GF-D8 (cell line): Measurements from ENCODE around the gene PRR5.

Experiments
- DNase-seq: peaks from one replicate; lab custom pipeline; 2025; lab: John Stamatoyannopoulos, UW

PRR5 gene

DNA sequence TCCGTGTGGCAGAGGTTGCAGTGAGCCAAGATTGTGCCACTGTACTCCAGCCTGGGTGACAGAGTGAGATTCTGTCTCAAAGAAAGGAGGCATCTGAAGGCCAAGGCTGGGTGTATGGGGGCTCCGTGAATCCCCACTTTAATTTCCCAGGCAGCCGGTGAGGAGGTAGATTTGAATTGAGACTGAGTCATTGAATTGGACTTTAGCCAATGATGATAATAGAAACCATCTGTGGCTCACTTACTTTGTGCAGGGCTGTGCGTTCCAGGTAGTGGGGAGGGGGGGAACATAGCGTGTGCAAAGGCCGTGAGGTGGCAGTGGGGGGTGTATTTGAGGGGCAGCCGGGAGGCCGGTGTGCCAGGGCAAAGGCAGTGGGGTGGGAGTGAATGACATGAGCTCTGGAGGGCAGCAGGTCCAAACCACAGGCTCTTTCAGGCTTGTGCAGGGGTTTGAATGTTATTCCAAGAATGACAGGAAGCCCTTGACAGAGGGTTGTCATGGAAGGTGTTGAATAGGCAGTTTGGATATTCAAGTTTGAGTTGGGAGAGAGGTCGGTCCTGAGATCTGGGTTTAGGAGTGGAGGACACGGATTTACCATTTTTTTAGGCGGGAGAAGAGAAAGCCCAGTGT is 56.5 kb downstream of the PRR5 start:
- DNase-seq, result no peak

DNA sequence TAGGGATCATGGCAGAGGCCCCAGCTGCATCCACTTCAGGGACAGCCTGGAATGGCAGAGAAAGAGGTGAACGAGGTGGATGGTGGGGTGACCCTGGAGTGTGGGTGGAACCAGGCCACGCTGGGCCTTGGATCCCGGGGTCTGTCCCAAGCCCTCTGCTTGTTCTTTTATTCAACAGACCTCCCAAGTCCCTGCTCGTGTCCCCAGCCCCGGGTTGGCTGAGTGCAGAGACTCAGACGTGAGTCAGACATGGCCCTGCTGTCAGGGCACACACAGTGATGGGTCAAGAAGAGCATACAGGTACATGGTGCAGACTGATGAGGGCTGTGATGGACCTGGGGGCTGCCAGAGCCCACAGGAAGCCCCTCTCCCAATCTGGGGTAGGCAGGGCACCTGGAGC is 57.0 kb downstream of the PRR5 start:
- DNase-seq, result no peak

DNA sequence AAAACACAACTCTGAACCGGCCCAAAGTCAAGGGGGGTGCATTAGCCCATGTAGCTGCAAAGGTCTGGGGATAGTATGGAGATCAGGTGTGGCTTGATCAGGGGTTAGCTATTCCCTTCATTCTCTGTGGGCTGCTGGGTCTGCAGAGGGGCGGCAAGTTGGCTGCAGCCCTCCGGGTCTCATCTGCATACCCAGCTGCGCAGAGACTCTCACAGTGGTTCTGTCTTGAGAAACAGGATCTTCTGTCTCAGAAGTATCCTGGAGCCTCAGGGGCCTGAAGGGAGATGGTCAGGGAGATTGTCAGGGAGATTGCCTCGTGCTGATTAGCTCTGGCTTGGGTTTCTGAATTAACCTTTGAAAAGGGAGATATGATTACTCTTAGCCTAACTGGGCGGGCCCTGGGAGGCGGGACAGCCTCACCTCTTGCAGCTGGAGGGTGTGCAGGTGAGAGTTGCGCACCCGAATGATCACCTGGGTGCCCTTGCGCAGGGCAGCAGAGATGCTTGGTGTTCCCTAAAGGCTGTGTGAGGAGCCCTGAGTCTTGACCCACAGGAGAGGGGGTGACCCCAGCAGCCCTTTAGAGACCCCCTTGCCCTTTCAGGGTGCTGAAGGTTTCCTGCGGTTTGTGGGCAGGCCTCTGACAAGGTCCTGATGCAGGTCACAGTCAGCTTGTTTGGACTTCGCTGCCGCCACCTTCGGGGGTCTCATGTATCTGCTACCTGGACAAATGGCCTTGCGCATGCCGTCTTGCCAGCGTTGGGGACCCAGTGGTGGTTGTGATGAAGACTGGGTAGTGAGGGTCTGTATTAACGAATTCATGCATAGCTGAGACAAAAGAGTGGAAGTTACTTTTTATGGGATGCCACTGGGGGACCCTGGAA is 57.7 kb downstream of the PRR5 start:
- DNase-seq, result no peak

DNA sequence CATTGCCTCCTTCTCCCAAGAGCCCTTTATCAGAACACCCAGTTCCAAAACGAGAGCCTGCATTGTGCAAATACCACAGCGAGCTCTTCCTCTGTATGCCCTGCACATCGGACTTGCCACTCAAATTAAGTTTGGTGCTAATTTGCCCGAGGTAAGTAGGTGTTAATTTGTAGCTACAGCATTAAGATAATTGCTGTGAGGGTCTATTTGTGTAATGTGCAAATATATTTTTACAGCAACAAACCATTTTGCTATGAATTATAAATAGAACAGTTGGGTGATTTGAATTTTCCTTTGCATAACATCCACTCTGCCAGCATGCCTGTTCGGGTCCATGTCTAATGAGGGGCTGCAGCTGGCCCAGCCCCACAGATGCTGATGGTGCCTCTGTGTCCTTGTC is 58.5 kb downstream of the PRR5 start:
- DNase-seq, result no peak

DNA sequence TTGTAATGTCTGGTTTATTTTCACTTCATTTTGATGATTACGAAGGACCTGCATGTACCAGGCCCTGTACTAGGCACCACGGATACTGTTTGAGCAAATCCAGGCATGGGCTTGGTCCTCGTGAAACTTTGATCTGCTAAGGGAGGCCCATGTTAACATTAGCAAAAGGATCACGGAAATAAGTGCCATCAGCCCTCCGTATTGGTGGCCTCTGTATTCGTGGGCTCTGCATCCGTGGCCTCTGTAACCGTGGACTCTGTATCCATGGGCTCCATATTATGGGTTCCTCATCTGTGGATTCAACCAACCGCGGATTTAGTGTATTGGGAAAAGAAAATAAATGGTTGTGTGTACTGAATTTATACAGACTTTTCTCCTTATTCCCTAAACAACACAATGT is 59.0 kb downstream of the PRR5 start:
- no peak for DNase-seq

DNA sequence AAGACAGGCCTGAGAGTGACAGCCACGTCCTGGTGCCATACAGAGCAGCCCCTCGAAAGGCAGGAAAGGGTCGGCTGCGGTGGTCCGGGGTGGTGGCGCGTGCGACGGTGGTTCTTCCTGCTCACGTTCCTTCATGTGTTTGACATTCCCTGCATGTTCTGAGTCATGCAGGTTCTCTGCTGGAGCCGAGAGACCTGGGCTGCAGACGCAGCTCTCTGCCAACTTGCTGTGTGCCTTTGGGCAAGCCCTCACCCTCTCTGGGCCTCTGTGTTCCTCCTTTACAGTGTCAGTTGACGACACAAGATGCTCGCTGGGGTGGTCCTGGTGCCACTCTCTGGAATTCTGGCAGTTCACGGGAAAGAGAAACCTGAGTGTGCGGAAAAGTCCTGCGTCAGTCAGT is 62.4 kb downstream of the PRR5 start:
- no peak for DNase-seq

DNA sequence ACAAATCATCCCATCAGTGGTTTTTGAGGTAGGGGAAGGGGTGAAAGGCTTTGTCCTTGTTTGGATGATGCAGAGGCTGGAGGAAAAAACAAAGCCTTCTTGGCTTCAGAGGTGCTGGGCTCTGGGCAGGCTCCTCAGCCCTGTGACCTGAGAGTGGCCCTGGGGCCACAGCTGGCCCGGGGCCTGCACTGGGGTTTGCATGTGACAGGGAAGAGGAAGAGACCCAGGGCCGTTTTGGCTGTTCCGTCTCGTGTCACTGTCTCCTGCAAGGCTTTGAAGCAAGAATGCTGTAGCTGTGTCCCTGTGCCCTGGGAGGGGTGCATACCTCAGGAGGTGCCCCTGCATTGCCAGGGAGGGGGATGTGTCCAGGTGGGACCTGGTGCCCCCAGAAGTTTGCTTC is 63.0 kb downstream of the PRR5 start:
- DNase-seq, result no peak

DNA sequence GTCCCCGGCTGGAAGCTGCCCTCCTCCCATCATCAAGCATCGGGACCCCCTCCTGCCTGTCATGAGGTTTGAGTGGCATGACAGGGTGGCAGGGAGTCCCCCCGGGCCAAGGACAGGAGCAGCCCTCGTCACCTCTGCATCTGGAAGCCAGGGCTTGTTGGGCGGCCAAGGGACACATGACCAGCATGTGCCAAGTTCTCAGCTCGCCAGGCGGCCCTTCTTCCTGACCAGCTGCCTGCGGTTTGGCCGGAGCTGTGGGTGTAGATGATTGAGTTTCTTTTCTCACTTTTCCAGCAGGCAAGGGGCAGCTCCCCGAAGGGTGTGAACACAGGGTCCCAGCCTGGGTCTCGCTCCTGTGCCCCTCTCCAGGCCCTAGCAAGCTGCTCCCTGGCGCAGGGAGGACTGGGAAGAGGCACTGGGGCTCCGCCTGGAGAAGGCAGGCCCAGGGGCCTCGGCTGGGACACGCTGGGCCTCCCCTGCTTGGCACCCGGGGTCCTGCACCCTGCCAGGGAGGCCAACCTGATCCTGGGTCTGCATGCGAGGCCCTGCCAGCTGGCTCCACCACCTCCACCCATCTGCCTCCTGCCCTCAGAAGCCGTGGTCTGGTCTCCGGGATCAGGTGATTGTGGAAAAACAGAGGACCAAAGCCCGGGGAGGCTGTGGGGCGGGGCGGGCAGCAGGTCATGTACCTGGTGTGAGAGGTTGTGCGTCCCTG is 63.7 kb downstream of the PRR5 start:
- no peak for DNase-seq

DNA sequence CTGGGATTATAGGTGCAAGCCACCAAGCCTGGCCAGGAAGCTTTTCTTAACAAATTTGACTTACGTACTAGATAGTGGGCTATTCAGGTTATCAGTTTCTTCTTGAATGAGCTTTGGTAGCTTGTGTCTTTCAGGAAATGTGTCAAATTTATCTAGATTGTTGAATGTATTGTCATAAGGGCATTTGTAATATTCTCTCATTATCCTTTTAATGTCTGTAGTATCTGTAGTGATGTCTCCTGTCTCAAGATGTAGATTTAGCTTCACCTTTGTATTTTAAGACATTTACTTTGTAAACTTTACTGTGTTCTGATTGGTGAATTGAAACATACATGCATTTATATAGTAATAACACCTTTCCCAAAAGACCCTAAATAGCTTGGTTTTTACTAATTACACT is 71.1 kb downstream of the PRR5 start:
- DNase-seq, result no peak

DNA sequence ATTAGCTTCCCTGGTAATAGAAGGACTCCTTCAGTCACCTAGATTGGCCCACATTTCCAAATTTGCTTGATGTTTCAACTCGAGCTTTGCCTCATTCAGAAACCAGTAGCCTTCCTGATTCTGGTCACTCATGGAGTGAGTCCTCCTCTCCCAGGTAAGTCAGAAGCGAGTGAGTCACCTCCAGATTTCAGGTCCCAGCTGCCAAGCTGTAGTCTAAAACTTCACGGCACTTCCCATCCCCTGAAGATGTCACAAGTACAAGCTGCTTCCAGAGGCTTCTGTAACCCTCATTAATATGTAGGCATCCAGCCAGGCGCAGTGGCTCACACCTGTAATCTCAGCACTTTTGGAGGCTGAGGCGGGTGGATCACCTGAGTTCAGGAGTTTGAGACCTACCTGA is 73.9 kb downstream of the PRR5 start:
- DNase-seq, result no peak

DNA sequence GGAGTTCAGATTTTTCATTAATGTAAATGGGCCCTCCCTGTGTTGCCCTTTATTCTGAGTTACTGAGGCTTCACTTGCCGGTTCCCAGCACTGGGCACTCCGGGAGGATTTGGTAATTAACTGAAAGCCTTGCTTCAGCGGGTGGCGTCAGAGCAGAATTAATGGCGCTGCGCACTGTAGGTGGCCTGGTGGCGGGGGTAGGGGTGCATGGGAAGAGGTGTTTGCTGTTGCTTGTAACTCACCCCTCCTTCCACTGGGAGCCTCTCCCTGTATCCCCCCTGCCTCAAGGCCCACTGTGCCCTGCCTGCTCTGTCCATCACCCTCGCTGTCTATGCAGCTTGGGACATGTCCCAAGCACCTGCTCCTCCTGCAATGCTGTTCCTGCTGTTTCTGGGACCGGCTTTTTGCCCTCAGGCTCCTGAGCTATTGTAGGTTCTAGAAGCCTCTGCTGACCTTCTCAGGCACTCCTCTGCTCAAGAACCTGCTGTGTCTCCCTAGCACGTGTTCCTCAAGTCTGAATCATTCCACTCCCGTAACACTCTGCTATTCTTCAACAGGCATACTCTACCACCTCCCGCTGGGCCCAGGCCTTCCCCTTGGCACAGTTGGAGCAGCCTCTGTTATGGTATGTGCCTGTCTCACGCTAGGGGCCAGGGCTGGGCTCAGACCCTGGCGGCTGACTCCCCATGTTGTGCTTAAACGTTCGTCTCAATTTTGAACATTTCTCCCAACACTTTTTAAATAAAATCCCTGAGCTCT is 74.8 kb downstream of the PRR5 start:
- no peak for DNase-seq

DNA sequence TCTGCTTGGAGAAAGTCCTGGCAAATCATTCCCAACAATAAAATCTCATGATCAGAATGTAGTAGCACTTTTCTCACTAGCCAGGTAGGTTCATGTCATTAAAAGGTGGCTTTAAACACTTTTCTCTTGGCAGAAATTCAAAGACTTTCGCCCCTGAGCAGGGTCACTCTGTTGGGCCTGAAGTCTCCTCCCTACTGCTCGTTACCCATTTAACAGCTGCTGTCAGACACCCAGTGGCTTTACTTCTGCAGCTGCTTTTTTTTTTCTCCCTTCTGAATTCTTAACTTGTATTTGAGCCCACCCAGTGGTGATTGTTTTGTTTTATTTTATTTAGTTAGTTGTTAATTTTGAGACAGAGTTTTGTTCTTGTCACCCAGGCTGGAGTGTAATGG is 75.4 kb downstream of the PRR5 start:
- no peak for DNase-seq

DNA sequence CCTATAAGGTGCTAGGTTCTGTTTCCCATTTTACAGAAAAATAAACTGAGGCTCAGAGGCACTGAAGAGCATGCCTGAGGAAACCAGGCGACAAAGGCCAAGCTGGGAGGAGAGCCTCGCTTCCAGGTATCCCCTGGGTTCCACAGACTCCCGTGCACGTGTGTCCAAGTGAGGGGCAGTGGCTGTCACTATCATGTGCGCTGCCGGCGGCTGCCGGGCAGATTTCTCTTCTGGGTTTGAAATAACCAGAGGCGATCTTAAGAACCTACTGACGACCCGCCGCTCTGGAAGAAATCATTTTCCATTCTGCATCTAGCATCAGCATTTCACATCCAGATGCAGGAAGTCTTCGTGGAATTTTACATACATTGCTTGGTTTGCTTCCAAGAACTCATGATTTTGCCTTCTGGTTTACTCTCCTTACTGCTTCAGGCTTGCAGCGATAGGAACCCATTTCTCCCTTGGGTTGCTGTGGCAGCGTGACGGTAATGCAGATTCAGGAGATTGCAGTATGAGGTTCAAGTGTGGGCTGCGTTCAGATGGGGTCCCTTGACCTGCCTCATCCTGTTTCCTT is 79.0 kb downstream of the PRR5 start:
- DNase-seq, result no peak

DNA sequence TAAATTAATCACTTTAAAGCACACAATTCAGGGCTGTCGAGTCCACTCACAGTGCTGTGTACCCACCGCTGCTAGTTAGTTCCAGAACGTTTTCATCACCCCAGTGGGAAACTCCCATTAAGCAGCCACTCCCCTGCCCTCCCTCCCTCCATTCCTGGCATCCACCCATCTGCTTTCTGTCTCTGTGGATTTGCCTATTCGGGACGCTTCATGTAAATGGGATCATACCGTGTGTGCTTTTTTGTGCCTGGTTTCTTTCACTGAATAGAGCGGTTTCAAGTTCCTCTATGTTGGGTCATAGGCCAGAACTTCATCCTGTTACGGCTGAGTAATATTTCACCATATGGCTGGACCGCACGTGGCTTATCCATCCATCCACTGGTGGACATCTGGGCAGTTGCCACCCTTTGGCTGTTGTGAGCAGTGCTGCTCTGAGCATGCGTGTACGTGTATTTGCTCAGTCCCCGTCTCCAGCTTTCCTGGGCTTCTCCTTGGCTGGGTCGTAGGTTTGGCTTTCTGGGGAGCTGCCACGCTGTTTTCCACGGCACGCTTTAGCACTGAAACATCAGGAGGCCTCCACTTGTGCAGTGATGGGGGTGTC is 80.5 kb downstream of the PRR5 start:
- DNase-seq, result no peak

DNA sequence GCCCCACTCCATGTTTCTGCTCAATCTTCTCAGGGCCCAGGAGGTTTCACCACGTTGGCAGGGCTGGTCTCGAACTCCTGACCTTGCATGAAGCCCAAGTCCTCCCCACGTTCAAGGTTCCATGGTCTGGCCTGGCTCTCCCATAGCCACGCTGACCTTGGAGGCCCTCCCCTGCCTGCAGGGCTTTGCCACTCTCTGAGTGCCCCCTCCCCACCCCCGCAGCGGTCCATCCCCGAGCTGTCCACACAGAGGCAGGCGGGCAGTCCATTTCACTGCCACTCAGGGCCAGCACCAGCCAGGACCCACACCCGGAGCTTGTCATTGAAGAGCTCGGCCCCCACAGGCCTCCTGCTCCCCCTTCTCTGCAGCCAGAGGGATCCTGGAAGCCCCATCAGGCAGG is 81.1 kb downstream of the PRR5 start:
- DNase-seq, result no peak

DNA sequence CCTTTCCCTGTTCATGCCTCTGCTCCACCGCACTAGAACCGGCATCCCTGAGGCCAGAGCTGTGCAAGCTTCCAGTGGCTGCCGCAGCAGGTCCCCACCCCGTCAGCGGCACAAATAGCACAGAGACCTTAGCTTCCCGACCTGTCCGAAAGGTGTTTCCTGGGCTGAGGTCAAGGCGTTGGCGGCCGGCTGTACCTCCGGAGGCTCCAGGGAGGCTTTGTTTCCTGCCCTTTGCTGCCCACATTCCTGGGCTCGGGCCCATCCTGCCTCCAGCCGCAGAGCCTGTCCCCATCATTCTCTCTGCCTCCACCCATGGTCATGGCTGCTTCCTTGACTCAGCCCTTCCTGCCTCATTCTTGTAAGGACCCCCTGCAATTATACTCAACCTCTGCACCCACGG is 81.6 kb downstream of the PRR5 start:
- no peak for DNase-seq

DNA sequence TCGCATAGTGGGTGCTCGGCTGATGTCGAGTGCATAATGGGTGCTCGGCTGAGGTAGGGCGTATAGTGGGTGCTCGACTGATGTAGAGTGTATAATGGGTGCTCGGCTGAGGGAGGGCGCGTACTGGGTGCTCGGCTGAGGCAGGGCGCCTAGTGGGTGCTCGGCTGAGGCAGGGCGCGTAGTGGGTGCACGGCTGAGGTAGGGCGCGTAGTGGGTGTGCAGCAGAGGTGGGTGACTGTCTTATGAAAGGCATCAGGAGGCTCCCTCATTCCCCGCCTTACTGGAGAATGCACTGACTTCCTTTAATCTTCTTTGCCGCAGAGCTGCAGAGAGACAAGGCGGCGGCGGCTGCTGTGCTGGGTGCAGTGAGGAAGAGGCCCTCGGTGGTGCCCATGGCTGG is 84.1 kb downstream of the PRR5 start:
- no peak for DNase-seq

DNA sequence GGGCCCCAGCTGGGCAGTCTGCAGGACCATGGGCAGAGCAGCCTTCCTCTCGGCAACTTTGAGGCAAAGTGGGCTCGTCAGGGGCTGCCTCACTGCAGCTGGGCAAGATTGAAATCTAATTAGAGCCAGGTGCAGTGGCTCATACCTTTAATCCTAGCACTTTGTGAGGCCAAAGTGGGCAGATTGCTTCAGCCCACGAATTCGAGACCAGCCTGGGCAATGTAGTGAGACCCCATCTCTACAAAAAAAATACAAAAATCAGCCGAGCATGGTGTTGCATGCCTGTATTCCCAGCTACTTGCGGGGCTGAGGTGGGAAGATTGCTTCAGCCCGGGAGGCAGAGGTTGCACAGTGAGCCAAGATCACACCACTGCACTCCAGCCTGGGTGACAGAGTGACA is 84.6 kb downstream of the PRR5 start:
- no peak for DNase-seq
